GM21515 (cell line): ENCODE measurements around the gene DUSP5.
"Not testable (repeated sequence)": the region's sequence is repeated elsewhere in the genome, so short reads cannot be mapped to it uniquely, and the experiment has no call there.

Experiments
- ATAC-seq: cut with Tn5 transposase; IDR thresholded peaks from one replicate; pipeline ENCODE4 v1.9.1; 2021; ENCODE audit not compliant: unreplicated experiment

DUSP5 gene

GRCh38 chr10:110514848-110515247, 17.1 kb downstream of the DUSP5 start:
- ATAC-seq = no peak

GRCh38 chr10:110516815-110517492, 19.2 kb downstream of the DUSP5 start:
- no peak for ATAC-seq

GRCh38 chr10:110522365-110522988, 24.8 kb downstream of the DUSP5 start:
- ATAC-seq = no peak

- no peak for ATAC-seq
Measured at GRCh38 chr10:110523736-110524135, 26.0 kb downstream of the DUSP5 start.

- no peak for ATAC-seq
Measured at GRCh38 chr10:110524179-110524858, 26.6 kb downstream of the DUSP5 start.

- ATAC-seq = no peak
Measured at GRCh38 chr10:110524859-110525232, 27.1 kb downstream of the DUSP5 start.

GRCh38 chr10:110525349-110526260, 27.9 kb downstream of the DUSP5 start:
- ATAC-seq = no peak

GRCh38 chr10:110527731-110528171, 30.0 kb downstream of the DUSP5 start:
- ATAC-seq = no peak

- peak; percentile 8 for ATAC-seq
Measured at GRCh38 chr10:110528224-110528996, 30.7 kb downstream of the DUSP5 start.

GRCh38 chr10:110528997-110529524, 31.4 kb downstream of the DUSP5 start:
- peak; percentile 70 for ATAC-seq

- ATAC-seq = no peak
Measured at GRCh38 chr10:110529596-110530011, 31.9 kb downstream of the DUSP5 start.

- ATAC-seq = no peak
Measured at GRCh38 chr10:110530131-110530831, 32.6 kb downstream of the DUSP5 start.

GRCh38 chr10:110531687-110532086, 34.0 kb downstream of the DUSP5 start:
- no peak for ATAC-seq

GRCh38 chr10:110532628-110533027, 34.9 kb downstream of the DUSP5 start:
- not testable (repeated sequence) for ATAC-seq

GRCh38 chr10:110533149-110533548, 35.4 kb downstream of the DUSP5 start:
- no peak for ATAC-seq

GRCh38 chr10:110534571-110534970, 36.9 kb downstream of the DUSP5 start:
- ATAC-seq = no peak

GRCh38 chr10:110535958-110536891, 38.5 kb downstream of the DUSP5 start:
- peak; percentile 83 for ATAC-seq

GRCh38 chr10:110539091-110539490, 41.4 kb downstream of the DUSP5 start:
- no peak for ATAC-seq
